Right forelimb (tissue), 1 donor: ENCODE data around the gene BICD2.
"Not testable (repeated sequence)": the region's sequence is repeated elsewhere in the genome, so short reads cannot be mapped to it uniquely, and the experiment has no call there.

ENCODE experiments used
- DNase-seq: peaks from one replicate; pipeline ENCODE4 v3.0.0-alpha.2; 2018

The BICD2 gene

GRCh38 chr9:92764381-92764987, at the start of gene BICD2:
TSS of gene BICD2 (minus strand) at chr9:92764833. CDS start at chr9:92764744, 89 bp downstream.
- no peak for DNase-seq

- DNase-seq: not testable (repeated sequence)
These were observed 45.1 kb upstream of the BICD2 start for GRCh38 chr9:92809629-92810326.

GRCh38 chr9:92808726-92809451, 44.3 kb upstream of the BICD2 start:
- DNase-seq: peak; percentile 86

DNA sequence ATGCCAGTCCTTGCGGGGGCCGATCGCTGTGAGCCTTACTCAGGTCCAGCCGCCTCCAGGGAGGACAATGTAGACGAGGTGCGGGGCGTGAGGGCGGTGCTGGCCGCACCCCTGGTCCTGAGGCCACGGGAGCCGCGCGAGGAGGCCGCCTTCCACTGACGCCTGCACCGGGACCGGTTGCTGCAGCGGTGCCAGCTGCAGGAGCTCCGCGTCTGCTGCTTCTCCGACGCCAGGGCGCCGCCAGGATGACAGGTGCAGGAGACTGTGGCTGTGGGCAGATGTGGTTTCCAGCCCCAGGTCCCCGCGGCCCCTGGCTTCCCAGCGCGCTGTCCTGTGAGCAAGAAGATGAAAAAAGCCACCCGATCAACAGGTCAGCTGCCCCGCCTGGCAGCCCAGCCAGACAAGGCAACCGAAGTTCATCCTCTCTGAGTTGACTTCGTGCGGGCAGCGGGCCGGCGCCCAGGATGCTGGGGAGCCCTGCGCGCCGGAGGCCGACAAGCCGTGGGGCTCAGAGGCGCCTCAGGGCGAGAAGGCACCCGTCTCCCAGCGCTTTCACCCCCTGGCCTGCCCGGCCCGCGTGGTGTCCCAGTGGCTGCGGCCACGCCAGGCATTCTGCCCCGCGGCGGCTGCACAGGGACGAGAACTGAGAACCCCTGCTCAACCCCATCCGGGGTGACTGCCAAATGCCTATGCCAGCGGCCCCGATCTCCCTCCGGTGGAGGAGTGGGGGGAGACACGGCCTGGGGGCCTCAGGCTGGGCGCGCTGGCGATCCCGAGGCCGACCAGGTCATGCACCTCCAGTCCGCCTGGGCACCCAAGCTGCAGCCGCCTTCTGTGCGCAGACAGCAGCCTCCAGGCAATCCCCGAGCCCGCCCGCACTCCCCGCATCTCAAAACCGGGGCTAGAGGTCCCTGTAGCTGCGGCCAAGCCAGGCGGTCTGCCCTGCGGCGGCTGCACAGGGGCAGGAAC, 43.4 kb upstream of the BICD2 start:
- DNase-seq: no peak

GRCh38 chr9:92807031-92807756, 42.6 kb upstream of the BICD2 start:
- no peak for DNase-seq

DNA sequence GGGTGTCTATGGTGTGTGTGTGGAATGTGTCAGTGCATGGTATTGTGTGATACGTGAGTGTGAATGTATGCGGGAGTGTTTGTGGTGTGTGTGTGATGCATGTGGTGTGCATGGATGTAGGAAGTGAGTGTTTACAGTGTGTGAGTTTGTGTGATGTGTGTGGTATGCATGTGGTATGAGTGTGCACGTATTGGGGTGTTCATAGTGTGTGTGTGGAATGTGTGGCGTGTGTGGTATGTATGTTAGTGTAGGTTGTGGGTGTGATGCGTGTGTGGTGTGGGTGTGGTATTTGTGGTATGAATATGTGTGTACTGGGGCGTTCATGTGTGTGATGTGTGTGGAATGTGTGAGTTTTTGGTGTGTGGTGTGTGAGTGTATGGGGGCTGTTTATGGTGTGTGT, 40.1 kb upstream of the BICD2 start:
- no peak for DNase-seq

DNA sequence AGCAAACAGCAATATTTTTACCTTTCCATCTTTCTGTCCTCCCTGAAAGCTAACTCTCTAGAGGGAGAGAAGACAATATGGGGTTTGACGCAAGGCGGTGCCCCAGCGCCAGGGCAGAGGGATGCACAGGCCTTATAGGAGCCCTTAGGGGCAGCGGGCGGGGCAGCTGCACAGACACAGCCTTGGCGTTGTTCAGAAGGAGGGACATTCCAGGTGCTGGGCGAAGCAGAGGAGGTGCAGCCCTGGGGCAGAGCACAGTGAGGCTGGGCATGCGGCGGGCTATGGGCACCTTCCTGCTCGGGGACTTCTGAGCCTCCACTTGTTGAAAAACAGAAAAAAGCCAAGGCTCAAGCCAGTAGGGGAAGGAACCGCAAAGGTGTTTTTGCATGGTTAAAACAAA, 33.7 kb upstream of the BICD2 start:
- DNase-seq: no peak

DNA sequence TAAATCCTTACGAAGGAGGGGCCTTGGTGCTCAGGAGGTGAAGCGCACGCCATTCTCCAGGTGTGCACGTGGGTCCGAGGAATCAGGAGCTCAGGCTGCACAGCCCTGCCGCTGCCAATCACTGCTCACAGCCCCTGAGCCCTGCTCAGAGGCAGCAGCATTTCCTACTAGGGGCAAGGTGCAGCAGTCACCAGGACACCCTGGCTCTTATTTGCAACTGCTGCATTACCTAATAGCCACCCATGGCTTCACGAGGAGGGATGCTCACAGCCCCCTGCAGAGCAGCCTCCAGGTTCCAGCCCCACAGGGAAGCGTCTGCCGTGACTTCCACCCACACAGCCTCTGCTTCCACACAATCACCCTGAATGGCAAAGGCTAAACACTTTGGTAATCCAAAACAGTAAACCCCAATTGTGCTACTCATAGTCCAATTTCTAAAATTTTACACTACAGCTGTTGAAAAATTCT, 31.7 kb upstream of the BICD2 start:
- DNase-seq: not testable (repeated sequence)

GRCh38 chr9:92795598-92796336, 31.1 kb upstream of the BICD2 start:
- DNase-seq: no peak

- DNase-seq: no peak
These were observed 30.4 kb upstream of the BICD2 start for GRCh38 chr9:92795000-92795399.

DNA sequence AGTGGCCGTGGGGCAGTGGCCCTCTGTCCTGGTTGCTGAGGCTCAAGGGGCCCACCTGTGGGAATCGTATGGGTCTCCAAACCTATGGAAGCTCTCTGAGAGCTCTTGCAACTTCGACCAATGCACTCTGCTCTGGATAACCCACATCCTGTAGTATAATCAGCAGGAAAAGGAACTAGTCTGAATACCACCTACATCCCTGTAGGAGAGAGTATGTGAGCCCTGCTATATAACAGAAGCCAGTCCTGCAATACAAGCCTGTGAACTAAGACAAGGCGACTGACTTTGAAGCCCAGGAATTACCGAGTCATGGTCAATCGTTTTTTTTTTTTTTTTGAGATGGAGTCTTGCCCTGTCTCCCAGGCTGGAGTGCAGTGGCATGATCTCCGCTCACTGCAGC, 29.8 kb upstream of the BICD2 start:
- DNase-seq: no peak

DNA sequence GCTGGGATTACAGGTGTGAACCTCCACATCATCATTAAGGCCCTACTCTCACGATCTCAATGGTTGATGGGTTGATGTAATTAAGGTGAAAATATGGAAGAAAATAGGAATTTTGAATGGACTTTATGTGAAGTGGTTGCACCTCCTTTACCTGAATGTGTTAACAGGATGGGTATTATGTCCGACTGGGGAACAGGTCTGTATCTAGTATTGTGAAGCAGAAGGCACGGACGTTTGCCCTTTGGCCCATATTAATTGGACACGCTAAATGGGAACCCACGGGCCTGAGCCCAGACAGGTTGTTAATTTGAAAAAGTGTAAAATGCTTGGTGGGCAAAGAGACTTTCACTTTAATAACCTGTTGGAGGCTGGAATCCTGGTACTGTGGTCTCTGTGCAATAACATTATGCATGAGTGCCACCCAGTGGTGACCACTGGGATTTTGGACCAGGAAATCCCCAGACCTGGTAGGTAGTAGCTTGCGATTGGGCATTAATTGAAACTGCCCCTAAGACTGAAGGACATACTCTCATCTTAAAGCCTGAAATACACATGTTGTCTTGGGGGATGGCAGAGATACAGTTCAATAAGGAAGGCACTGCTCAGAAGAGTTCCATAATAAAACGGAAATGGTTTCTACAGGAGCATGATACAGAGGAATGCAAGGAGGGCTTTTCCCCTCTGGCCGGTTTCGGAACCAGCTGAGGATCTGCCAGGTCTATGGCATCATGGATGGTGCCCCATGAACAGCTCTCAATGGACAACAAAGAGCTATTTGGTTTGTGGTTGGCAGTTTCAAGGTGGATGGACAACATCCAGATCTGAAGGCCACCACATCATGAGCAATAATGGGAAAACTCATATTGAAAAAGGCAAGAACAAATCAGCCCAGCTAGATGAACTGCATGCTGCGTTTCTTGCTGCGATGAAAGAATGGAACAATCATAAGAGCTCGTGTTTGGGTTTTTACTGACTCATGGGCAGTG, 26.2 kb upstream of the BICD2 start:
- peak; percentile 83 for DNase-seq

GRCh38 chr9:92786298-92786697, 21.7 kb upstream of the BICD2 start:
- DNase-seq: no peak

GRCh38 chr9:92781899-92782298, 17.3 kb upstream of the BICD2 start:
- no peak for DNase-seq

GRCh38 chr9:92780206-92780605, 15.6 kb upstream of the BICD2 start:
- DNase-seq: no peak

DNA sequence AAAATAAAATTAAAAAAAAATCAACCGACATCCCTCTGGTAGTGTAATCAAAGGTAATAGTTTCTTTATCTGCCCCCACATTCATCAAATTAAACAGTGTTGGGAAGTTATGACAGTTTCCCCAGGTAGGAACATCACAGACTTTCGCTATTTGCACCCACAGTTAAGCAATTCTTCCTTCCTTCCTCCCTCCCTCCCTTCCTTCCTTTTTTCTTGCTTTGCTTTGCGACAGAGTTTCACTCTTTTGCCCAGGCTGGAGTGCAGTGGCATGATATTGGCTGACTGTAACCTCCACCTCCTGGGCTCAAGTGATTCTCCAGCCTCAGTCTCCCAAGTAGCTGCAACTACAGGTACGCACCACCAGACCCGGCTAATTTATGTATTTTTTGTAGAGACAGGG, 10.8 kb upstream of the BICD2 start:
- no peak for DNase-seq

- DNase-seq: no peak
These were observed 9.6 kb upstream of the BICD2 start for GRCh38 chr9:92774274-92774673.

GRCh38 chr9:92773810-92774209, 9.2 kb upstream of the BICD2 start:
- no peak for DNase-seq

DNA sequence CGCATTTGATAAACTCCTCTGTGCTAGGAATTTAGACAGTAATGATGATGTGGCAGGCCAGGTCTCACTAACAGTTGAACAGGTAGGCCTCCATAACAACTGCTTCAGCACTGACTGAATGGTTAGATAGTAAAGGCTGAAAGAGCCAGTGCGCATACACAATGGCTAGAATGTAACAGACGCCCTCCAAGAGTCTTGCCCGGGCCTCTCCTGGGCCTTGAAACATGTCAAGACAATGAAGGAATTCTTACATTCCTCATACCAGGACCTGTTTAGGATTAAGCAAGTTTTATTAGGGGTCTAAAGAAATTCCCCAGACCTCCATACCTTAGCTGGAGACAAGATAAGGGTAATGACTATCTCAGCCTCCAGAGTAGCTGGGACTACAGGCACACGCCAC, 6.7 kb upstream of the BICD2 start:
- DNase-seq: no peak
